Panc1 (cell line): ENCODE measurements around the gene OR10A2. TPM values are rescaled to one million over a fixed set of nuclear protein-coding genes. Genes with fewer than 3 reads are reported as not detected.

ENCODE experiments used
- ATAC-seq: fragments of 200-7000 bp; cut with Tn5 transposase; 2 replicates; pipeline ENCODE4 v1.9.1; 2020; ENCODE audit warnings: mild to moderate bottlenecking, moderate library complexity
- BruUV-seq: library from RNA; stranded (reverse); fragments of 400-500 nt; replicated peaks from 2 replicates; lab custom pipeline; 2021; lab: Mats Ljungman, UMichigan
- CTCF ChIA-PET: fragments of 300-600 bp; sonication (Branson Sonifier 250); formaldehyde crosslinking; loops from one replicate; lab custom pipeline; 2022; ENCODE audit warnings: antibody characterized with exemption; lab: Charles Lee
- POLR2A ChIA-PET: fragments of 300-600 bp; sonication (Branson Sonifier 250); formaldehyde crosslinking; loops from one replicate; lab custom pipeline; 2022; ENCODE audit warnings: antibody characterized with exemption; lab: Charles Lee
- DNase-seq: peaks from one replicate; pipeline ENCODE4 v3.0.0-alpha.2; 2010; ENCODE audit warnings: low read depth, low spot score
- H3K27ac ChIP-seq: 2 replicates; pipeline ENCODE4 v1.5.1; 2011; ENCODE audit warnings: mild to moderate bottlenecking, low read length, inconsistent platforms
- H3K27me3 ChIP-seq: fragments of 200-500 bp; sonication (Bioruptor generic); 2 replicates; pipeline ENCODE4 v1.6.0; 2014; ENCODE audit warnings: low read length, inconsistent platforms; ENCODE audit not compliant: control insufficient read depth, insufficient read depth
- H3K36me3 ChIP-seq: fragments of 200-500 bp; sonication (Bioruptor generic); 2 replicates; pipeline ENCODE4 v1.5.1; 2014; ENCODE audit warnings: inconsistent platforms, mild to moderate bottlenecking, low read length, moderate library complexity; ENCODE audit not compliant: control insufficient read depth, insufficient read depth
- H3K4me1 ChIP-seq: 2 replicates; pipeline ENCODE4 v1.5.1; 2011; ENCODE audit warnings: inconsistent platforms, mild to moderate bottlenecking, low read length, moderate library complexity; ENCODE audit not compliant: control insufficient read depth, insufficient read depth
- H3K4me3 ChIP-seq, 2 experiments: 2 replicates each; pipeline ENCODE4 v1.5.1; 2011 to 2012; ENCODE audit warnings: low read depth in 2 of 2, low read length in 2 of 2, mild to moderate bottlenecking in 2 of 2, inconsistent platforms in 1 of 2, moderate library complexity in 1 of 2
- H3K9me3 ChIP-seq: fragments of 200-500 bp; sonication (Bioruptor generic); 2 replicates; pipeline ENCODE4 v1.5.1; 2014; ENCODE audit warnings: low read depth, mild to moderate bottlenecking, inconsistent platforms, low read length, moderate library complexity; ENCODE audit not compliant: control insufficient read depth, insufficient read depth
- CTCF ChIP-seq: fragments of 450-650 bp; IDR thresholded peaks from 2 replicates; pipeline ENCODE4 v1.5.1; 2017; ENCODE audit warnings: mild to moderate bottlenecking
- POLR2AphosphoS5 ChIP-seq: IDR thresholded peaks from 2 replicates; pipeline ENCODE4 v1.6.1; 2012; ENCODE audit warnings: mild to moderate bottlenecking, low read depth, low read length, moderate library complexity
- REST ChIP-seq, 2 experiments: IDR thresholded peaks; 2 replicates each; pipeline ENCODE4 v1.6.1; 2011 to 2012; ENCODE audit warnings: low read depth in 2 of 2, control low read depth in 1 of 2, low read length in 1 of 2, mild to moderate bottlenecking in 1 of 2, moderate library complexity in 1 of 2; ENCODE audit not compliant: insufficient read depth in 1 of 2
- SIN3A ChIP-seq: IDR thresholded peaks from 2 replicates; pipeline ENCODE4 v1.6.1; 2012; ENCODE audit warnings: low read depth, mild to moderate bottlenecking, low read length, moderate library complexity, borderline replicate concordance; ENCODE audit not compliant: insufficient read depth
- TCF7L2 ChIP-seq: IDR thresholded peaks from 2 replicates; pipeline ENCODE4 v1.6.1; 2011; ENCODE audit warnings: mild to moderate bottlenecking, low read depth, low read length, inconsistent platforms
- in situ Hi-C: cut with HindIII; loops from 2 replicates; pipeline ENCODE4 v1.10.0; 2016; ENCODE audit warnings: low sequenced_read_pairs, low pct_unique_long_range_greater_than_20kb
- intact Hi-C: fragments of 100-400 bp; cut with micrococcal nuclease; formaldehyde crosslinking; loops from one replicate; pipeline ENCODE4 v1.10.0; 2022; ENCODE audit not compliant: unreplicated experiment
- total RNA-seq: library from RNA; stranded (reverse); gene quantifications from one replicate; pipeline ENCODE4 v1.2.1, GENCODE V29; 2021; ENCODE audit not compliant: unreplicated experiment

OR10A2 gene
- total RNA-seq, 1 experiment from 2014 or later: not detected

- H3K27ac ChIP-seq: no peak overlapping the region
- CTCF ChIA-PET: no interaction called here
- no peaks in the 10 kb centered on the region for H3K36me3 ChIP-seq
- ATAC-seq (no peak), DNase-seq (no peak)
- H3K4me1 ChIP-seq: no peaks in the 10 kb centered on the region
- no peaks in the 10 kb centered on the region for H3K9me3 ChIP-seq
- intact Hi-C loops: no loop called here
- BruUV-seq: no TSS peak
- in situ Hi-C loops: no loop called here
- no peaks in the 10 kb centered on the region for H3K27me3 ChIP-seq
- no peak overlapping the region for H3K4me3 ChIP-seq
- POLR2A ChIA-PET: no interaction called here
- TF ChIP-seq CTCF (no peak), SIN3A (no peak), TCF7L2 (no peak), POLR2AphosphoS5 (no peak), REST (IDR thresholded peaks at IDR 0.05; ENCODE audit: insufficient read depth in 1 of 2, low read depth in 2 of 2, low read length in 1 of 2) (no peak)
Observed at GRCh38 chr11:6828103-6828502, 34.8 kb upstream of the OR10A2 start.

- H3K4me1 ChIP-seq: no peaks in the 10 kb centered on the region
- TF ChIP-seq POLR2AphosphoS5 (no peak), REST (IDR thresholded peaks at IDR 0.05; ENCODE audit: insufficient read depth in 1 of 2, low read depth in 2 of 2, low read length in 1 of 2) (no peak), SIN3A (no peak), CTCF (no peak), TCF7L2 (no peak)
- DNase-seq (no peak), ATAC-seq (no peak)
- BruUV-seq: no TSS peak
- H3K27ac ChIP-seq: no peak overlapping the region
- CTCF ChIA-PET: interaction anchor here (0.6 kb wide), 2 partner anchors 17 to 78 kb away, joined by 3 read pairs; no protein-coding TSS in a partner anchor
- in situ Hi-C loops (no loop called here), intact Hi-C loops (no loop called here)
- no peaks in the 10 kb centered on the region for H3K36me3 ChIP-seq
- no peak overlapping the region for H3K4me3 ChIP-seq
- no peaks in the 10 kb centered on the region for H3K27me3 ChIP-seq
- POLR2A ChIA-PET: no interaction called here
- no peaks in the 10 kb centered on the region for H3K9me3 ChIP-seq
Observed at GRCh38 chr11:6833356-6833755, 29.5 kb upstream of the OR10A2 start.
